ENCODE measurements around the gene RNF26. TPM values are rescaled to one million over a fixed set of nuclear protein-coding genes. Genes with fewer than 3 reads are reported as not detected.

RNF26 gene
- total and polyA plus RNA-seq, 2 of the 13 experiments (the other 11 are each of a cell fraction or from before 2014, with no cell fraction given) = 11.9 to 26.3 TPM

- Histone ChIP-seq H2AFZ (ENCODE audit: low read length) (no peak overlapping the region), H3K4me1 (ENCODE audit: insufficient read depth, low read length) (no peaks in the 10 kb centered on the region), H3K9me3 (ENCODE audit: low read length) (no peaks in the 10 kb centered on the region), H3K79me2 (ENCODE audit: insufficient read depth, low read length) (no peaks in the 10 kb centered on the region), H3K9ac (ENCODE audit: insufficient read depth, low read depth, low read length) (no peak overlapping the region), H3K27me3 (ENCODE audit: control insufficient read depth in 1 of 2, insufficient read depth in 2 of 2, low read length in 2 of 2) (no peaks in the 10 kb centered on the region), H3K4me3 (replicated peaks in 1 of 3; ENCODE audit: insufficient read depth in 1 of 3, low read depth in 2 of 3, low read length in 3 of 3) (no peak overlapping the region), H4K20me1 (ENCODE audit: insufficient read depth, low read length) (no peaks in the 10 kb centered on the region), H3K27ac (ENCODE audit: extremely low read length, insufficient read depth, low read length) (no peak overlapping the region), H3K36me3 (replicated peaks in 1 of 2; ENCODE audit: control insufficient read depth in 1 of 2, insufficient read depth in 2 of 2, low read length in 2 of 2) (peaks cover 8 to 31% of the 10 kb centered on the region in 2 experiments; a peak in 3 of 5 replicates), H3K4me2 (ENCODE audit: low read depth, low read length) (no peak overlapping the region)
- in situ Hi-C loops (cut with HindIII; ENCODE audit: extremely low pct_ligation_motif_present, low pct_unique_long_range_greater_than_20kb) = no loop called here
- POLR2A ChIA-PET = no interaction called here
- no peak for FAIRE-seq
- WGBS (ENCODE audit: low lambda C conversion rate) = 97% methylated on average over 3 of the region's 3 CpGs
- BruUV-seq (replicated peaks) = no TSS peak
- DNase-seq (ENCODE audit: low spot score) = no peak
- intact Hi-C loops (cut with micrococcal nuclease; ENCODE audit: unreplicated experiment) = no loop called here
- CTCF ChIA-PET (ENCODE audit: low intra/inter-chr PET ratio, low total read pairs) = no interaction called here
- no peak for TF ChIP-seq ZNF558 (CRISPR knock-in tag; IDR thresholded peaks at IDR 0.05; ENCODE audit: borderline replicate concordance)
- no peak for TF ChIP-seq ZNF780A (CRISPR knock-in tag; IDR thresholded peaks at IDR 0.05)
- no peak for TF ChIP-seq ZNF235 (CRISPR knock-in tag; IDR thresholded peaks at IDR 0.05; ENCODE audit: borderline replicate concordance)
- TF ChIP-seq ZBTB14 (CRISPR knock-in tag; IDR thresholded peaks at IDR 0.05) = no peak
- TF ChIP-seq, protein P1, sequence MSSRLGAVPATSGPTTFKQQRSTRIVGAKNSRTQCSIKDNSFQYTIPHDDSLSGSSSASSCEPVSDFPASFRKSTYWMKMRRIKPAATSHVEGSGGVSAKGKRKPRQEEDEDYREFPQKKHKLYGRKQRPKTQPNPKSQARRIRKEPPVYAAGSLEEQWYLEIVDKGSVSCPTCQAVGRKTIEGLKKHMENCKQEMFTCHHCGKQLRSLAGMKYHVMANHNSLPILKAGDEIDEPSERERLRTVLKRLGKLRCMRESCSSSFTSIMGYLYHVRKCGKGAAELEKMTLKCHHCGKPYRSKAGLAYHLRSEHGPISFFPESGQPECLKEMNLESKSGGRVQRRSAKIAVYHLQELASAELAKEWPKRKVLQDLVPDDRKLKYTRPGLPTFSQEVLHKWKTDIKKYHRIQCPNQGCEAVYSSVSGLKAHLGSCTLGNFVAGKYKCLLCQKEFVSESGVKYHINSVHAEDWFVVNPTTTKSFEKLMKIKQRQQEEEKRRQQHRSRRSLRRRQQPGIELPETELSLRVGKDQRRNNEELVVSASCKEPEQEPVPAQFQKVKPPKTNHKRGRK (CRISPR knock-in tag; IDR thresholded peaks at IDR 0.05) = no peak
- TF ChIP-seq HDAC1 (CRISPR knock-in tag; IDR thresholded peaks at IDR 0.05) = no peak
- no peak for TF ChIP-seq HNF4A (CRISPR knock-in tag; IDR thresholded peaks at IDR 0.05)
- no peak for TF ChIP-seq NFIC (IDR thresholded peaks at IDR 0.05; ENCODE audit: low read length)
- no peak for TF ChIP-seq ETV5 (CRISPR knock-in tag; IDR thresholded peaks at IDR 0.05; ENCODE audit: borderline replicate concordance)
- TF ChIP-seq SMYD3 (CRISPR knock-in tag; IDR thresholded peaks at IDR 0.05) = no peak
- TF ChIP-seq ARNTL (CRISPR knock-in tag; IDR thresholded peaks at IDR 0.05) = no peak
- TF ChIP-seq ZMAT3 (CRISPR knock-in tag; conservative IDR thresholded peaks at IDR 0.05) = no peak
- TF ChIP-seq SMARCE1 (IDR thresholded peaks at IDR 0.05; ENCODE audit: borderline replicate concordance) = no peak
- no peak for TF ChIP-seq ZNF326 (CRISPR knock-in tag; IDR thresholded peaks at IDR 0.05; ENCODE audit: borderline replicate concordance)
- no peak for ATAC-seq
Measured at GRCh38 chr11:119288219-119288618, 46.1 kb upstream of the RNF26 start.
